ENCODE results near the gene PACSIN3.

GRCh38 chr11:47192111-47192510, 5.9 kb upstream of the PACSIN3 start:
- TF ChIP-seq CTCF (optimal IDR thresholded peaks at IDR 0.05 in 1 of 3, IDR thresholded peaks at IDR 0.05 in 1 of 3, conservative IDR thresholded peaks at IDR 0.05 in 1 of 3; ENCODE audit: extremely low read depth in 1 of 3, insufficient read depth in 2 of 3, low read length in 3 of 3) (no peak), EZH2 (IDR thresholded peaks at IDR 0.05; ENCODE audit: low read length) (no peak)
